Measurements from ENCODE around the gene WDR86.

DNA sequence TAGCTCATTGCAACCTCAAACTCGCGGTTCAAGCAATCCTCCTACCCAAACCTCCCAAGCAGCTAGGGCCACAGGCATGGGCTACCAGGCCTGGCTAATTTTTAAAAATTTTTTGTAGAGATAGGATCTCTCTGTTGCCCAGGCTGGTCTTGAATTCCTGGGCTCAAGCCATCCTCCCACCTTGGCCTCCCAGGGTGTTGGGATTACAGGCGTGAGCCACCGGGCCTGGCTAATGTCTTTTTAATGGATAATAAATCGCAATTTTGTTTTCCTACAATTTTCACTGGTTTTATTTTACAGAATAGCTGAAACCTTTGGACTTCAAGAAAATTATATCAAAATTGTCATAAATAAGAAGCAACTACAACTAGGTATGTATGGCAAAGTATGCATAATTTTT lies 57.3 kb downstream of the WDR86 start:
- TF ChIP-seq POLR2AphosphoS5 (IDR thresholded peaks at IDR 0.05; ENCODE audit: low read depth, low read length) = no peak
- no peak for TF ChIP-seq SPI1 (IDR thresholded peaks at IDR 0.05; ENCODE audit: low read depth, low read length)
- TF ChIP-seq POU2F2 (IDR thresholded peaks at IDR 0.05; ENCODE audit: low read depth, low read length) = no peak
- no peak for TF ChIP-seq POLR2A (IDR thresholded peaks at IDR 0.05; ENCODE audit: low read depth, low read length)
